Testis (tissue), 3 donors: ENCODE data around the gene CNTN4. TPM values are rescaled to one million over a fixed set of nuclear protein-coding genes. Genes with fewer than 3 reads are reported as not detected.

Source experiments
- DNase-seq: peaks from one replicate; pipeline ENCODE4 v3.0.0-alpha.2; 2019
- H3K27ac ChIP-seq, 2 donors: fragments of 200-600 bp; sonication (generic); one replicate each; pipeline ENCODE4 v1.5.1; 2019
- H3K27me3 ChIP-seq: fragments of 200-600 bp; sonication (generic); one replicate; pipeline ENCODE4 v1.5.1; 2019
- H3K36me3 ChIP-seq: fragments of 200-600 bp; sonication (generic); one replicate; pipeline ENCODE4 v1.5.1; 2017; ENCODE audit warnings: low read depth; ENCODE audit errors: missing control alignments
- H3K4me1 ChIP-seq: fragments of 200-600 bp; sonication (generic); one replicate; pipeline ENCODE4 v1.5.1; 2019
- H3K4me3 ChIP-seq, 2 donors: fragments of 200-600 bp; sonication (generic); one replicate each; pipeline ENCODE4 v1.5.1; 2017 to 2019
- H3K9me3 ChIP-seq: fragments of 200-600 bp; sonication (generic); one replicate; pipeline ENCODE4 v1.5.1; 2017
- POLR2A ChIP-seq: fragments of 450-650 bp; IDR thresholded peaks from one replicate; pipeline ENCODE4 v1.6.1; 2017; ENCODE audit warnings: antibody characterized with exemption, mild to moderate bottlenecking, moderate library complexity
- WGBS, 2 donors: methylation state at CpG; one replicate each; pipeline ENCODE4 v1.1.5; 2018; 5-methylcytosine and 5-hydroxymethylcytosine counted together
- intact Hi-C: fragments of 100-400 bp; cut with DNase I; formaldehyde crosslinking; loops from one replicate; pipeline ENCODE4 v1.15.1; 2023; ENCODE audit warnings: low total_unique reads
- polyA plus RNA-seq: library from polyadenylated mRNA; stranded (reverse); fragments of 350-450 nt; fragmentation: Illumina TruSeq; extraction: RNeasy Lipid Tissue Mini Kit (QIAGEN cat#74804); gene quantifications from one replicate; pipeline ENCODE4 v1.2.3, GENCODE V29; 2014; ENCODE audit warnings: low read depth, low replicate concordance; ENCODE audit not compliant: insufficient read depth
- total RNA-seq, 2 donors: library from RNA; depleted of rRNA; stranded (reverse); fragments of >200 nt; gene quantifications; one replicate each; pipeline ENCODE4 v1.2.3, GENCODE V29; 2016
- TF ChIP-seq, protein P1 (sequence below), 3 experiments: fragments of 450-650 bp in 2 of 3; fragments of 200-600 bp in 1 of 3; sonication (generic) in 1 of 3; IDR thresholded peaks; one replicate each; pipeline ENCODE4 v1.5.1; 2016 to 2019; ENCODE audit warnings: antibody characterized with exemption in 3 of 3, mild to moderate bottlenecking in 2 of 3, moderate library complexity in 1 of 3

The CNTN4 gene
- total and polyA plus RNA-seq, 3 donors from 2014 or later = 10.4 to 37.7 (median 19.6) TPM

DNA sequence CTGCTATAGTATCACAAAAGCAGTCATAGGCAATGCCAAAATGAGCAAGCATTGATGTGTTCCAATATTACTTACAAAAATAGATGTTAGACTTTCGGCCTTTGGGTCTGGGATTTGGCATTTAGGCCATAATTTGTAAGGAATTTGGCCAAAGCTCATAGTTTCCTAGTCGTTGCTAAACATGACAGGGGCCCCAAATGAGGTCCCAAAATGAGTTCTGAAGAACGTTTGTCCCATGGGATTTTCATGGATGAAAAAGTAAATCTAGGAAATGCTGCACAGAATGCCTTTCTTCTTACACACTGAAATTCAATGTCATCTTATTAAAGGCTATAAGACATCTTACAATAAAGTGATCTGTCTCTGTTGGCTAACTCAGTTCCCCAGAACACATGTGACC, 456.0 kb downstream of the CNTN4 start:
- Histone ChIP-seq H3K27ac (no peak overlapping the region), H3K4me3 (no peak overlapping the region), H3K27me3 (no peaks in the 10 kb centered on the region), H3K9me3 (no peaks in the 10 kb centered on the region), H3K36me3 (no peaks in the 10 kb centered on the region), H3K4me1 (no peaks in the 10 kb centered on the region)
- 38 to 50% methylated on average over 3 of the region's 3 CpGs for WGBS, 2 donors
- intact Hi-C loops = no loop called here
- DNase-seq = no peak
- TF ChIP-seq POLR2A = no peak
- TF ChIP-seq, protein P1, sequence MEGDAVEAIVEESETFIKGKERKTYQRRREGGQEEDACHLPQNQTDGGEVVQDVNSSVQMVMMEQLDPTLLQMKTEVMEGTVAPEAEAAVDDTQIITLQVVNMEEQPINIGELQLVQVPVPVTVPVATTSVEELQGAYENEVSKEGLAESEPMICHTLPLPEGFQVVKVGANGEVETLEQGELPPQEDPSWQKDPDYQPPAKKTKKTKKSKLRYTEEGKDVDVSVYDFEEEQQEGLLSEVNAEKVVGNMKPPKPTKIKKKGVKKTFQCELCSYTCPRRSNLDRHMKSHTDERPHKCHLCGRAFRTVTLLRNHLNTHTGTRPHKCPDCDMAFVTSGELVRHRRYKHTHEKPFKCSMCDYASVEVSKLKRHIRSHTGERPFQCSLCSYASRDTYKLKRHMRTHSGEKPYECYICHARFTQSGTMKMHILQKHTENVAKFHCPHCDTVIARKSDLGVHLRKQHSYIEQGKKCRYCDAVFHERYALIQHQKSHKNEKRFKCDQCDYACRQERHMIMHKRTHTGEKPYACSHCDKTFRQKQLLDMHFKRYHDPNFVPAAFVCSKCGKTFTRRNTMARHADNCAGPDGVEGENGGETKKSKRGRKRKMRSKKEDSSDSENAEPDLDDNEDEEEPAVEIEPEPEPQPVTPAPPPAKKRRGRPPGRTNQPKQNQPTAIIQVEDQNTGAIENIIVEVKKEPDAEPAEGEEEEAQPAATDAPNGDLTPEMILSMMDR (IDR thresholded peaks at IDR 0.05) = no peak

DNA sequence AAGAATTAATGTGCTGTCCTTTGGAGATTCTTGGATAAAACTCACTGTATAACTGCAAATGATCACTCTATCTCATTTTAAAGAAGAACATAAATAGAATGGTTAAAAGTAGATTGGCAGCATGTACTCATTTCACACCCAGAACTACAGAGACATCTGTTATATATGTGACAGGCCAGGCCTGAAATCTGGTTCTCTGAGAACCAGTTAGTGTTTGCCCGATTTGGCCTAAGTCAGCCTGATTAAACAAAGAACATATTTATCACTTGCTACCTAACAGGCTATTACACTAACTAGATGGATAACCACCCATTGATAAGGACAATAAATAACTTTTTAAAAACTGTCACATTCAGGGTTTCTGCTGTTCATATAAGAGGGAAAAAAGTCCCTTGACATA, 460.1 kb downstream of the CNTN4 start:
- WGBS, 2 donors = 33 to 63% methylated on average over 1 of the region's 1 CpG
- Histone ChIP-seq H3K4me1 (no peaks in the 10 kb centered on the region), H3K27ac (no peak overlapping the region), H3K4me3 (no peak overlapping the region), H3K9me3 (no peaks in the 10 kb centered on the region), H3K27me3 (no peaks in the 10 kb centered on the region), H3K36me3 (no peaks in the 10 kb centered on the region)
- intact Hi-C loops = no loop called here
- no peak for DNase-seq
- no peak for TF ChIP-seq POLR2A
- TF ChIP-seq, protein P1 (IDR thresholded peaks at IDR 0.05) = no peak

DNA sequence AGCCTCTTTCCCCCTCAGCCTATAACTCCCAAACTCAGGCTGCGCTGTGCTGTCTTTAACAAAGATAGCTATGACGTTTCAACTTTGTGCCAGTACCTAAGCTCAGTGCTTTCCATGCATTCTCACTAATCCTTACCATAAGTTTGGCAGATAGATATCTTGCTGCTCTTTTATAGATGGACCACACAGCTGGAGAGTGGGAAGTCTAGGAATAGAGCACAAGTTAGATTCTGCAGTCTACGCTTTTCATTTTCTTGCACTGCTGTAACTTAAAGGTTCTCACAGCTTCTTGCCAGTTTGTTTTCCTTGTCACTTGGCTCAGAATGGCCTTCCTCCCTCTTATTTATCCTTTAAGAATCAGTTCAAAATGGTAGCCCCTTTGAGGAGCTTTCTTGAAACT, 468.8 kb downstream of the CNTN4 start:
- no peak overlapping the region for H3K4me3 ChIP-seq
- DNase-seq = no peak
- 82 to 85% methylated on average over 3 of the region's 3 CpGs for WGBS, 2 donors
- no peaks in the 10 kb centered on the region for H3K9me3 ChIP-seq
- no peaks in the 10 kb centered on the region for H3K36me3 ChIP-seq
- TF ChIP-seq, protein P1 (IDR thresholded peaks at IDR 0.05) = no peak
- no peak for TF ChIP-seq POLR2A
- H3K27me3 ChIP-seq = no peaks in the 10 kb centered on the region
- H3K4me1 ChIP-seq = no peaks in the 10 kb centered on the region
- intact Hi-C loops = no loop called here
- no peak overlapping the region for H3K27ac ChIP-seq

DNA sequence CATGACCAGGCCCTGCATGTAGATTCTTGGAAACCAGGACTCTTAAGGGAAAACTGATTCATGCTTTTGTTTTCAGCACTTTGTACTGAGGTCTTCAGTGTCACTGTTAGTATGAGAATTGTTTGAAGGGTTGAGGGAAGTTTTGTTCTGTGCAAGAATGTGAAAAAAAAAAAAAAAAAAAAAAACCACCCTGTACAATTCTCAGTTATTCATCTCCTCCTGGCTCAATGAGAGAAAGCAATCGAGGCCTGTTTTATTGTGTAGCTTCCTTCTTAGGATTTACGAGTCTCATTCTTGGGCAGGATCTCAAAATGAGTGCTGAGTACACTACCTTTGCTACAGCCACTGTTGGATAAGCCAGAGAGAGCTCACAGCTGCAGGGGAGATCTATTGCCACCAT, 469.5 kb downstream of the CNTN4 start:
- WGBS, 2 donors = 43 to 54% methylated on average over 2 of the region's 2 CpGs
- Histone ChIP-seq H3K36me3 (no peaks in the 10 kb centered on the region), H3K27ac (no peak overlapping the region), H3K9me3 (no peaks in the 10 kb centered on the region), H3K27me3 (no peaks in the 10 kb centered on the region), H3K4me1 (no peaks in the 10 kb centered on the region), H3K4me3 (no peak overlapping the region)
- TF ChIP-seq, protein P1 (IDR thresholded peaks at IDR 0.05) = no peak
- TF ChIP-seq POLR2A = no peak
- DNase-seq = no peak
- intact Hi-C loops = no loop called here

DNA sequence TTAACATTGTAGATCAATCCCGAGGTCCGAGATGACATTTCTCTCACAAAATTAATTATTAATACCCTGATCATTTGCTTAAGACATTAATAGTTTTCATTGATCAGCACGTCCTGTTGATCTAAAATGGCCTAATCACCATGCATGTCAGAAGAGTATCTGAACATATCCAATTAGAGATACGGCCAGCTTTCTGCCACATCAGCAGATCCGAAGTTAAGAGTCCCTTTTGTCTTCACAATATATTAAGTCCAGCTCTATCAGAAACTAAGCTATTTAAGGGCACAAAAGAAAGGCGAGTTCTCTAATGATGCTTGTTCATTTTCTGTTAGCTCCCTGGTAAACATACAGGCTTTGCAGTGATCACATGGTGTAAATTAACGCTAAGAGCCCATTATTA, 470.3 kb downstream of the CNTN4 start:
- intact Hi-C loops = no loop called here
- H3K27ac ChIP-seq = no peak overlapping the region
- no peak for TF ChIP-seq POLR2A
- TF ChIP-seq, protein P1 (IDR thresholded peaks at IDR 0.05) = no peak
- no peak for DNase-seq
- 70 to 76% methylated on average over 7 of the region's 7 CpGs for WGBS, 2 donors
- H3K9me3 ChIP-seq = no peaks in the 10 kb centered on the region
- no peaks in the 10 kb centered on the region for H3K36me3 ChIP-seq
- no peak overlapping the region for H3K4me3 ChIP-seq
- no peaks in the 10 kb centered on the region for H3K27me3 ChIP-seq
- H3K4me1 ChIP-seq = no peaks in the 10 kb centered on the region
